Stimulated activated CD8-positive, alpha-beta memory T cell treated with anti-CD3 and anti-CD28 coated beads, Interleukin-7, amount 100 ng/mL, for 1 hour (primary cell): ENCODE data around the gene DLGAP1.

Experiments used
- DNase-seq, 2 donors: peaks; one replicate each; pipeline ENCODE4 v3.0.0-alpha.2; 2020; ENCODE audit warnings: low read depth in 2 of 2

DLGAP1 gene

DNA sequence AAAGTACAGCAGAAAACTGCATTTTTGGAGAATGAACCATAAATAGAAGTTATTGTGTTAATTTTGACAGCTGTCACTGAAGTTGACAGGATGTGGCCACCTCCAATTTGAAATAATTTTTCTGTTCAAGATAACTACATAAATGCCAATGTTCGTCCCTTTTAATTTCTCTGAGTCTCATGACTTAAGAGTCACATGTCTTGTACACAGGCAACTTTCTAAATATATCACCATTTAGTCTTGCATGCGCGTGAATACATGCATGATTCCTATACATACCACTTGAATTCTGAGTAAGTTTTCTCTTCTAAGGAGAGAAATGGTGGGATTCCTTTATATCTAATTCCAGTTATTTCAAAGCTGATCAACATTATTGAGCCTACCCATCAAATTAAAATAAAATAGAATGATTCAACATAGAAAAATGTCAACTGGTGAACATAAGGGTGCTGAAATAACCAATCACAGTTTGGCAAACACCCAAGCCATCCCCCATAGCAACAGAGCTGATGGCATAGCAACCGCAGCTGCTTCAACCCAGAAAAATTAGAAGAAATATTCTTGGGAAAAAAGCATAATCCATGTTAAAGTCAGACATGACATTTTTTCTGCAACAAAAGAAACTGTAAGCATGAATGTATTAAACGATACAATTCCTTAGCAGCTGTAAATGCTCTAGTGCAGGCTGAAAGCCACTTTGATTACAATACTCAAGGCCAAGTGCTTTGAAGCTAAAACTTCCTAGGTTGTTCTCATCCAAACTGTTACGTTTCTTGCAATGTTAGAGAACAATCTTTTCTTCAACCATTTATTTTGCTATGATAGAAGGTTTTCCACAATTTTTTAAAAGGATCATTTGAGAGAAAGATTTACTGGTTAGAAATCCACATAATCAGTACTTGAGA lies 282.7 kb downstream of the DLGAP1 start:
- DNase-seq, result no peak

GRCh38 chr18:4157352-4157751 lies 297.8 kb downstream of the DLGAP1 start:
- DNase-seq, result no peak

DNA sequence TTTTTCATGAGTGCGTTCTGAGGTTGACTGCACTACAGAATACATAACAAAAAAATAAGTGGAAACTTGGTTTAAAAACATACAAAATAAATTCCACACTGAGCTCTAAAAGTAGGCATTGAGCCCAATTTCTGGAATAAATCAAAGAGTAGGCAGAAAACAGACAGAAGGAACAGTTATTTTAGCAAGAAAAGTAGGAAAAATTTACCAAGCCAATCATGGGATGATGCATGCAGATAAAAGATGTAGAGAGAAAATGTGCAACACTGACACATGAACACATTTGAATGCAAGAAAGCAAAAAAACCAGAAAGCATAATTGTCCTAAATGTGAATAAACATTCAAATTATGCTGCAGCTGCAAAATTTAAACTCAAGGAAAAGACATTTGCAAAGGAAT lies 308.3 kb downstream of the DLGAP1 start:
- no peak for DNase-seq

DNA sequence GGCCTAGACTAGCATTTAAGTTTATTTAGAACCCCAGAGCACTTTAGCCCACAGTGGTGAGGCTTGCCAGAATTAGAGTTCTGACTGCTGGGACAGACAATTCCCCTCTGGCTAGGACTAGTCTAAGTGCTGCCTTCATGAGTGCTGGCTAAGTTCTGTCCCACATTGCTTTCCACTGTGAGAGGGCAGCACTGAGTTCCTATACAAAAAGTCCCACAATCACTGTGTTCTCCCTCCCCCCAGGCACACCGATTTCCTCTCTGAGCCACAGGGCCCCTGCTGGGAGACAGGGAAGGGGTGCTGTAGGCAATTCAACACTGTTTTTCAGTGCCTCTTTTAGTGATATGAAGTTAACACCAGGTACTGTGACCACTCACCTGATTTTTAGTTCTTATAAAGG lies 310.9 kb downstream of the DLGAP1 start:
- DNase-seq, result no peak

DNA sequence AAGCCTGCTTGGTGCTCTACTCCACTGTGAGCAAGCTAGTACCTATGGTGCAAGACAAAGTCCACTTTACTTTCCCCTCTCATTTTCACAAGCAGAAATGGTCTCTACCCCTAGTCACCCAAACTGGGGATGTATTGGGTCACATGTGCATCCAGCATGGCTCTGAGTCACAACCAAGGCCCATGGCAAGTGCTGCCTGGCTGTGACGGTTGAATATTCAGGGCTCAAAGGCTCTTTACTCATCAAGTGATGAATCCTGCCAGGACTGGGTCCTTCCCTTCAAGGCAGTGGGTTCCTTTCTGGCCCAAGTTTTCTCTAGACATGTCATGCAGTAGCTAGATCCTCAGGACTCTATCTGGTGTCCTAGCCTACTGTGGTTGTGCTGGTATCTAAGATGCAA lies 311.5 kb downstream of the DLGAP1 start:
- DNase-seq, result no peak

DNA sequence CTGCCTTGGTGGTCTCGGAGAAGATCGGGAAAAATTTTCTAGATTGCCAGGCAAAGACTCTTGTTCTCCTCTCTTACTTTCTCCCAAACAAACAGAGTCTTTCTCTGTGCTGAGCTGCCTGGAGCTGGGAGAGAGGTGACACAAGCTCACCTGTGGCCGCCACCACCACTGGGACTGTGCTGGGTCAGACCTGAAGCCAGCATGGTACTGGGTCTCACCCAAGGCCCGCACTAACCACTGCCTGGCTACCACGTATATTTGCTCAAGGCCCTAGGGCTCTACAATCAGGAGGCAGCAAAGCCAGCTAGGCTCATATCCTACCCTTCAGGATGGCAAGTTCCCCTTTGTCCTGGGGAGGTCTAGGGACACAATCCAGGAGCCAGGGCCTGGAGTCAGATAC lies 312.2 kb downstream of the DLGAP1 start:
- no peak for DNase-seq

- DNase-seq, result no peak
Measured at GRCh38 chr18:4134700-4135099, 320.4 kb downstream of the DLGAP1 start.

GRCh38 chr18:4130734-4131719 lies 324.1 kb downstream of the DLGAP1 start:
- DNase-seq, result no peak

- no peak for DNase-seq
Measured at GRCh38 chr18:4126939-4127338, 328.2 kb downstream of the DLGAP1 start.

DNA sequence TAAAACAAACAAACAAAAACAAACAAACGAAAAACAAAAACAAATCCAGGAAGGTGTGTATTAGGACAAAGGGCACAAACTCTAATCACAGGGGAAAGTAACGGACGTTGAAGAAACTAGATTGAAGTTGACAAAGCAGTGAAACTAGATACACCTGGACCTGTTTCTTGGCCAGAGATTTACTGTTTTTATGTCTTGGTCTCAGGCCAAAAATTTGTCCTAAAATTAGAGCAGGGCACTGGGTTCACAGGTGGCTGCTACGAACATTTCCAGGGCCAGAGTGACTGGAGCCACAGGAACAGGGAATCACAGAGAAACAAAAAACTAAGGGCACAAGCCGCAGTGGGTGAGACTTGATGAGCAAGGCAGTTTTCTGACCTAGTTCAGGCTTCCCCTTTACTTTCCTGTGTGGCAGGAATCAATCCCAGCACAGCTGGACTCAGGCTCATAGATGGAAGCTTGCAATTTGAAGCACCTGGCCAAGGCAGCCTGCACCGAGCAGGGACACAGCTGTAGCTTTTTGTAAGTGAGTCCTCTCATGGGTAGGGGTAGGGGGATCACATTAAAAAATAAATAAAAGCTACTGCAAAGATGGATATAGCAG lies 329.4 kb downstream of the DLGAP1 start:
- no peak for DNase-seq

- no peak for DNase-seq
Measured at GRCh38 chr18:4125224-4125623, 329.9 kb downstream of the DLGAP1 start.

DNA sequence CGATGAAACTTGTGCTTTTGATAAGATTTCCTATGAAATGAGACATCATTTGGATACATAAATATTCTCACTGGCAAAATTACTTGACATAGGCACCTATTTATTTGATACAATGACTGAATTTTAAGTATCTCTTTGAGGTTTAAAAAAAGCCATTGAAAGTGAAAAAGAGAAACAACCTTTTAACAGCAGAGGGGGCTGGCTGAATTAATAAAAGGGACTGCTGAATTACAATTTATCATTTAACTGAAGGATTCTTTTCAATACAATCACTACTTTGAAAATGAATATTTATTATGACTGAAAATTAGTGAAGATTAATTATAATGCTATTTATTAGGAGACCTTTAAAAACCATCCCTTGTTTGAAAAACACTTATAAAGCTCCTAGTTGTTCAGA lies 335.3 kb downstream of the DLGAP1 start:
- no peak for DNase-seq

DNA sequence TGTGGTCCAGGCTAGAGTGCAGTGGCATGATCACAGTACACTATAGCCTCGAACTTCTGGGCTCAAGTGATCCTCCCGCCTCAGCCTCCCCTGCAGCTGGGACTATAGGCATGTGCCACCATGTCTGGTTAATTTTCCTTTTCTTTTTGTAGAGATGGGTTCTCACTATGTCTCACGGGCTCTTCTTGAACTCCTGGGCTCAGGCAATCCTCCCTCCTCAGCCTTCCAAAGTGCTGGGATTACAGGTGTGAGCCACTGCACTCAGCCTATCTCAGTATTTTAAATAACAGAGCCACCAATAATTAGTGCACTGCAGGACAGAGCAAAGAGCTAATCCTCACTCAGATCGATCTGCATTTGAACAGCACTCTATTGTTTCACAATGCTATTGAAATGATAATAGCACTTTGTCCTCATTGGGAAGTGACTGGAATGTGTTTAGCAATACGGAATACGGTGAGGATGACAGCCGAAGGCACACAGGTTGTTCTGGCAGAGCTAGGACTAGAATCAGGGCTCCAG lies 335.9 kb downstream of the DLGAP1 start:
- DNase-seq, result no peak

- no peak for DNase-seq
Measured at GRCh38 chr18:4108016-4108415, 347.1 kb downstream of the DLGAP1 start.

DNA sequence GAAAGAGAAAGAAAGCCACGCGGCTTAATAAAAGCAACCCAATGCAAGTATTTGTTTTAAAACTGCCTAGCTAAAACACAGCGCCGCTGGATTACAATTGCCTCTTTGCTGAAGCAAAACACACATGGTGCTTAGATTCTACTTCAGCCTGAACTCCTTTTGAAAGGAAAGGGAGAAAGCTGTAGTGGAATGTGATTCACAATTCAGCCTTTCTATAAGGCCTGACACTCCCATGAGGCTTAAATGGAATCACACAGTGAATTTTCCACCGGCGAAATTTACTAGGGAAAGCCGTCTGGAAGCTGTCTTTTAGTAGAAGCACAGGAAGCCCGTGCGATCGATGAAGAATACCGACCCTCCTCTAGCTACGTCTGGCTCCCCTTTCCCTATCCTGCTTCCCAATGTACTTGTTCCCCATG lies 348.0 kb downstream of the DLGAP1 start:
- DNase-seq, result no peak

DNA sequence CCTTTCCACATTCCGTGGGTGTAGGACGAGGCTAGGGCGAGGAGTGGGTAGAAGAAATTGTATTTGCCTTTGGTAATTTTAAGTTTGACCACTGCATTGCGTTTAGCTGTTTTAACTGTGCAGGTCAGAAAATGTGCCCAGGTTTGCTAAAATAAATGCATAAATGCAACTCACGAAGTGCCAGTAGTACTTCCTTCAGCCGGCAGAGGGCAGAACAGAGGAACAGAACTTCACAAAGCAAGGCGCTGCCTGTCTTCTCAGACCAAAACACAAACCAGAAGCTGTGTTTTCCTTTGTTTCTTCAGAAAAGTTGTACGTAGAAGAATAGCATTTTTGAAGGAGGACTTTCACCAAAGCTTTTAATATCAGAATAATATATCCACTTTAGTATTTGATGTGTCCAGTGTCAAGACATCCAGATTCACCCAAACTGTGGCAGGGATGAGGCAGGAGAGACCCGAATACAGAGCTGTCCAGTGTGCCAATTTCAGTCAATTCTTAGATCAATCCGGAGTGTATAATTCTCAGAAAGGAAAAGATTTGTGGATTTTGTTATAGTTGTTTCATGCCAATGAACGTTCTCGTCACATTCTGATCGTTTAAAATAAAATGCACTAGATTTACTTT lies 348.6 kb downstream of the DLGAP1 start:
- DNase-seq, result peak in 1 of 2 donors; percentile 36

GRCh38 chr18:4102901-4103300 lies 352.2 kb downstream of the DLGAP1 start:
- no peak for DNase-seq

DNA sequence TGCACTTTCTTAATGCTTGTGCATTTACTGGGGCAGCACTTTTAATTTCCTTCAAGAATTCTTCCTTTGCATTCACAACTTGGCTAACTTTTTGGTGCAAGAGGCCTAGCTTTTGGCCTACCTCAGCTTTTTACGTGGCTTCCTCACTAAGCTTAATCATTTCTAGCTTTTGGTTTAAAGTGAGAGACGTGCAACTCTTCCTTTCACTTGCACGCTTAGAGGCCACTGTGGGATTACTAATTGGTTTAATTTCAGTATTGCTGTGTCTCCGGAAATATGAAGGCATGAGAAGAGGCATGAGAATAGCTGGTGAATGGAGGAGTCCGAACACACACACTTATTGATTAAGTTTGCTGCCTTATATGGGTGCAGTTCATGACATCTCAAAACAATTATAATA lies 354.1 kb downstream of the DLGAP1 start:
- no peak for DNase-seq

DNA sequence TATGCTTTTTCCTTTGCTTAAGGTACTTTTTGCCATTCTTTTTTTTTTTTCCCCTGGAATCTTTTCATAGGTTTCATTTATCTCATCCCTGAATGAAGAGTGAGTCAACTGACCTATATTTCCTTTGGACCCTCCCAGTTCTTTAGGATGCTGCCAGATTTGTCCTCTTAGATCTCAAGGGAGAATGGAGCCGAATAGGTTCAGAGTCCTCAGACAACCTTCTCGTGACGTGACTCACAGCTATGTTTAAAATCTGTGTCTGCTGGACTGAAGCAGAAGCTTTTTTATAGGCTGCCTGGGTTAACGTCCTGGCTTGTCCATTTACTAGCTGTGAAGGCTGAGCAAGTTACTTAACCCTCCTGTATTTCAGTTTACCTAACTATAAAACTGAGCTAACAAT lies 358.6 kb downstream of the DLGAP1 start:
- no peak for DNase-seq

DNA sequence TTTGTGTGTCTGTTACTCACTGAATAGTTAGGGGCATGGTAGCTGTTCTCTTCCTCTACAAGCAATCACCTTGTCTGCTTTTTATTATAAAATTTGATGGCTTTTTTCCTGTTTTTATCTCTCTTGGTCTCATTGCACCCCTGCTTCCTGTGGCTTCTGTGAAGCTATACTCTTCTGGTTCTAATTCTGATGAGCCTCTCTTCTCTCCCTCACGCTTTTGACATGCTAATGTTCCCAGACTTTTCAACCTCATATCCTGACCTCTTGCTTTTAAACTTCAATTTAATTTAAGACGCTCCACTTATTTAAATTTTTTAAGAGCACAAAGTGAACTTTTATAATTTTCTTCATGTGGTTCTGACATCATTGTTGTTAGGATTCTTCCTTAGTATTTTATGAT lies 361.4 kb downstream of the DLGAP1 start:
- no peak for DNase-seq

GRCh38 chr18:4084382-4084900 lies 370.7 kb downstream of the DLGAP1 start:
- no peak for DNase-seq
